Activated naive CD8-positive, alpha-beta T cell treated with anti-CD3 and anti-CD28 coated beads for 36 hours (primary cell): ENCODE data around the gene DNAH7. TPM values are rescaled to one million over a fixed set of nuclear protein-coding genes. Genes with fewer than 3 reads are reported as not detected.

ENCODE experiments used
- DNase-seq: peaks from one replicate; pipeline ENCODE4 v3.0.0; 2021
- H3K27ac Mint-ChIP-seq: one replicate; pipeline ENCODE4 v1.8.0; 2022; ENCODE audit warnings: mild to moderate bottlenecking, moderate library complexity, mixed read lengths
- H3K27me3 Mint-ChIP-seq: one replicate; pipeline ENCODE4 v1.8.0; 2022; ENCODE audit warnings: mild to moderate bottlenecking, mixed read lengths
- H3K36me3 Mint-ChIP-seq: one replicate; pipeline ENCODE4 v1.8.0; 2021; ENCODE audit warnings: mild to moderate bottlenecking, mixed read lengths
- H3K4me1 Mint-ChIP-seq: one replicate; pipeline ENCODE4 v1.8.0; 2021; ENCODE audit warnings: mixed read lengths
- H3K4me3 Mint-ChIP-seq: one replicate; pipeline ENCODE4 v1.8.0; 2022; ENCODE audit warnings: mild to moderate bottlenecking, moderate library complexity, mixed read lengths
- H3K9me3 Mint-ChIP-seq: one replicate; pipeline ENCODE4 v1.8.0; 2022; ENCODE audit warnings: mixed read lengths
- total RNA-seq, 2 experiments: library from RNA; stranded (reverse); gene quantifications; one replicate each; pipeline ENCODE4 v1.2.3, GENCODE V29; 2021

Gene DNAH7
- total RNA-seq, 2 experiments from 2014 or later = 0.18 TPM; not detected in 1

- Mint-ChIP-seq H3K36me3 (peaks cover 39% of the 10 kb centered on the region), H3K27ac (no peak overlapping the region), H3K27me3 (no peaks in the 10 kb centered on the region), H3K4me1 (peaks cover 1% of the 10 kb centered on the region), H3K4me3 (no peak overlapping the region), H3K9me3 (no peaks in the 10 kb centered on the region)
- no peak for DNase-seq
Measured at GRCh38 chr2:195733831-195734230, 334.8 kb downstream of the DNAH7 start.

DNA sequence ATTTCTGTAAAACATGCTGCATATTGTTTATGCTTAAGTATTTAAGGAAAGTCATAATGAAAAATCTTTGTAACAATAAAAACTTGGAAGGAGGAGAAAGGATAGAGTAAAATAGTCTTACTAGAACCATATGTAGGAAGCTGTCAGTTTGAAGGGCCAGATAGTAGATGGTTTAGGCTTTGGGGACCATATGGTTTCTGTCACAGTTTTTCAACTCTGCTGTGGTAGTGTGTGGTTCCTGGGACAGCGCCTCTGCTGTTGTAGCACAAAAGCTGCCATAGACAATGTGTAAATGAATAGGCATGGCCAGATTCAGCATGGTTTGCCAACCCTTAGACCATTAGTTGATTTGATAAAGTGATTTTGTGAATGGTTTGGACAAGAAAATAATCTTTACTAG lies 336.1 kb downstream of the DNAH7 start:
- H3K27me3 Mint-ChIP-seq = no peaks in the 10 kb centered on the region
- no peak overlapping the region for H3K27ac Mint-ChIP-seq

DNA sequence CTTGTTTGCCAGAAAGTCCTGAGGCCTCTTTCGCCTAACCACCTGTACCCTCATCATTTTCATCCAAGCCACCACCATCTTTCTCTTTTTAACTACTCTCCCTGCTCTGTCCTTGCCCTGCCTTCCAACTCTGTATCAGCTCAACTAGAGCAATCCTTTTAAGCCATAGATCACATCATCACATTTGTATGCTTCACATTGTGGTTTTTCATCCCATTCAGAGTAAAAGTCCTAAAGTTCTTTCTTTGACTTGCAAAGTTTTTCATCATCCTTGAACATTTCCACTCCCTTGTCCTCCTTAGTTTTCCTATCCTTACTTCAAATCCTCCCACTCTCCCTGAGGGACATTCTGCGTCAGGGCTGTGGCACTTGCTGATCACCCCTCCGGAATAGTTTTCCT lies 337.7 kb downstream of the DNAH7 start:
- Mint-ChIP-seq H3K27me3 (no peaks in the 10 kb centered on the region), H3K9me3 (no peaks in the 10 kb centered on the region), H3K36me3 (peaks cover 39% of the 10 kb centered on the region), H3K4me1 (peaks cover 1% of the 10 kb centered on the region), H3K27ac (no peak overlapping the region), H3K4me3 (no peak overlapping the region)
- no peak for DNase-seq

More for the DNA sequence above, 336.1 kb downstream of the DNAH7 start:
- H3K36me3 Mint-ChIP-seq = peaks cover 39% of the 10 kb centered on the region
- no peak for DNase-seq
- H3K4me3 Mint-ChIP-seq = no peak overlapping the region
- H3K4me1 Mint-ChIP-seq = peaks cover 1% of the 10 kb centered on the region
- H3K9me3 Mint-ChIP-seq = no peaks in the 10 kb centered on the region

DNA sequence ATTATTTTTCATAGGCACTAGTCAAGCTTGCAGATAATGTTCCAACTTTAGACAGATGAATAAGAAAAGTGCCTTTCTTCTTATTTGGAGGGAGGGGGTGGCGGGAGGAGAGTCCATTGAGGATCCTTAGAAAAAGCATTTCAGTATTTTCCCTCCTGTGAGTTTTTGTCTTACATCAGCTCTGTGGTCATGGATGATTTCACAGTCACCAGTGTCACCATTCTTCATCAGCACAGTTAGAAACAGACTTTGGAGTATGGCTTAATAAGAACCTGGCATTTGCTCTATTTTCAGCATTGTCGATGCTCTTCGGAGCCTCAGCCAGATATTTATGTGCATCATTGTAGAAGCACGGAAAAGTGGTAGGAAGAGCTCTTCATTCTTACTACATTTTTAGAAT lies 341.5 kb downstream of the DNAH7 start:
- Mint-ChIP-seq H3K9me3 (no peaks in the 10 kb centered on the region), H3K27ac (no peak overlapping the region), H3K27me3 (no peaks in the 10 kb centered on the region), H3K36me3 (peaks cover 26% of the 10 kb centered on the region), H3K4me3 (no peak overlapping the region), H3K4me1 (no peaks in the 10 kb centered on the region)
- no peak for DNase-seq

GRCh38 chr2:195722075-195722474 lies 346.6 kb downstream of the DNAH7 start:
- Mint-ChIP-seq H3K27ac (no peak overlapping the region), H3K27me3 (no peaks in the 10 kb centered on the region), H3K9me3 (no peaks in the 10 kb centered on the region), H3K4me3 (no peak overlapping the region), H3K36me3 (peaks cover 14% of the 10 kb centered on the region), H3K4me1 (peaks cover 2% of the 10 kb centered on the region)
- DNase-seq = no peak

- no peak overlapping the region for H3K27ac Mint-ChIP-seq
- DNase-seq = no peak
- no peaks in the 10 kb centered on the region for H3K9me3 Mint-ChIP-seq
- H3K4me1 Mint-ChIP-seq = peaks cover 2% of the 10 kb centered on the region
- H3K27me3 Mint-ChIP-seq = no peaks in the 10 kb centered on the region
- no peak overlapping the region for H3K4me3 Mint-ChIP-seq
- peaks cover 19% of the 10 kb centered on the region for H3K36me3 Mint-ChIP-seq
Measured at GRCh38 chr2:195721042-195721441, 347.6 kb downstream of the DNAH7 start.

GRCh38 chr2:195716466-195716865 lies 352.2 kb downstream of the DNAH7 start:
- H3K27ac Mint-ChIP-seq = no peak overlapping the region

DNA sequence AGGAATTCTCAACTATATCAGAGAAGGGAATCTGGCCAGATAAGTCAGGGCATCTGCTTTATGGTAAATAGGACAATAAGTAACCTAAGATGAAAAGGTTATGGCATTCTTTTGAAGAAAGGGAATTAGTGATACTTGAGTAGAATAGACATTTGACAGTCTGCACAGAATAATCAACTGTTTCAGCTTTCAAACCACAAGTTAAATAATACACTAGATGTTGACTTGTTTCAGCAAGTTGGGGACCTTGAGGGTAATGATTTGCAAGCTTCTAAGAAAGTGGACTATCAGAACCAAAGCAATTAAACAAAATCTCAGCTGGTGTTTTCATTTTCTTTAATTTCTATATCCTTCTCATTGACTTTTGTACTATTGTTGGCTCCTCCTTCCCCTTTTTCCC lies 357.2 kb downstream of the DNAH7 start:
- H3K9me3 Mint-ChIP-seq = no peaks in the 10 kb centered on the region
- H3K27ac Mint-ChIP-seq = no peak overlapping the region
- peaks cover 29% of the 10 kb centered on the region for H3K36me3 Mint-ChIP-seq
- no peaks in the 10 kb centered on the region for H3K27me3 Mint-ChIP-seq
- H3K4me1 Mint-ChIP-seq = peaks cover 3% of the 10 kb centered on the region
- no peak for DNase-seq
- H3K4me3 Mint-ChIP-seq = no peak overlapping the region

More at GRCh38 chr2:195716466-195716865, 352.2 kb downstream of the DNAH7 start:
- peaks cover 2% of the 10 kb centered on the region for H3K4me1 Mint-ChIP-seq
- H3K9me3 Mint-ChIP-seq = no peaks in the 10 kb centered on the region
- no peak for DNase-seq
- H3K4me3 Mint-ChIP-seq = no peak overlapping the region
- H3K36me3 Mint-ChIP-seq = peaks cover 34% of the 10 kb centered on the region
- H3K27me3 Mint-ChIP-seq = no peaks in the 10 kb centered on the region

- no peaks in the 10 kb centered on the region for H3K9me3 Mint-ChIP-seq
- no peak for DNase-seq
- H3K27me3 Mint-ChIP-seq = no peaks in the 10 kb centered on the region
- peaks cover 5% of the 10 kb centered on the region for H3K4me1 Mint-ChIP-seq
- H3K27ac Mint-ChIP-seq = no peak overlapping the region
- peaks cover 27% of the 10 kb centered on the region for H3K36me3 Mint-ChIP-seq
- H3K4me3 Mint-ChIP-seq = no peak overlapping the region
Measured at GRCh38 chr2:195709901-195710806, 358.5 kb downstream of the DNAH7 start.

GRCh38 chr2:195706161-195706900 lies 362.3 kb downstream of the DNAH7 start:
- H3K4me1 Mint-ChIP-seq = peaks cover 15% of the 10 kb centered on the region
- H3K27me3 Mint-ChIP-seq = no peaks in the 10 kb centered on the region
- no peak for DNase-seq
- H3K27ac Mint-ChIP-seq = no peak overlapping the region
- H3K36me3 Mint-ChIP-seq = peaks cover 24% of the 10 kb centered on the region
- peaks cover under 1% of the 10 kb centered on the region for H3K9me3 Mint-ChIP-seq
- no peak overlapping the region for H3K4me3 Mint-ChIP-seq

DNA sequence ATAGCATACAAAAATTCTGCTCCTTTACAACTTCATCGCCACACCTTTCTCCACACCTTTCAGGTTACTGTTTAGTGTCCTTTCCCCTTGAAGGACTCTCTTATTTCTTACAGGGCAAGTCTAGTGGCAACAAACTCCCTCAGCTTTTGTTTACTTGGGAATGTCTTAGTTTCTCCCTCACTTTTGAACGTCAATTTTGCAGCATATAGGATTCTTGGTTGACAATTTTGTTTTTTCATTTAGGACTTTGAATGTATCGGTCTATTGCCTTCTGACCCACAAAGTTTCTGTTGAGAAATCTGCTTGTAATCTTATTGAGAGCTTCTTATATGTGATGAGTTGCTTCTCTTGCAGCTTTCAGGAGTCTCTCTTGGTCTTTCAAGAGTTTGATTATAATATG lies 368.2 kb downstream of the DNAH7 start:
- Mint-ChIP-seq H3K36me3 (peaks cover 51% of the 10 kb centered on the region), H3K4me1 (peaks cover 10% of the 10 kb centered on the region)

DNA sequence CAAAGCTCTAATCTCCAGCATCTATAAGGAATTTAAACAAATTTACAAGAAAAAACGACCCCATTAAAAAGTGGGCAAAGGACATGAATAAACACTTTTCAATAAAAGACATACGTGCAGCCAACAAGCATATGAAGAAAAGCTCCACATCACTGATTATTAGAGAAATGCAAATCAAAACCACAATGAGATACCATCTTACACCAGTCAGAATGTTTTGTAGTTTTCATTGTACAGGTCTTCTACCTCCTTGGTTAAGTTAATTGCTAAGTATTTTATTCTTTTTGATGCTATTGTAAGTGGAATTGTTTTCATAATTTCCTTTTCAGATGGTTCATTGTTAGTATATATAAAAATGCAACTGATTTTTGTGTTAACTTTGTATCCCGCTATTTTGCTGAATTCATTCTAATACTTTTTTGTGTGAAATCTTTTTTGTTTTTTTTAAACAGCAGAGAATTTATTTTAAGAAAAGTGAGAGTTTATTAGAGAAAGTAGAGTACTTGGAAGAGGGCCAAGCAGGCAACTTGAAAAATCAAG lies 370.9 kb downstream of the DNAH7 start:
- Mint-ChIP-seq H3K27me3 (no peaks in the 10 kb centered on the region), H3K27ac (no peak overlapping the region), H3K9me3 (peaks cover 44% of the 10 kb centered on the region), H3K4me1 (peaks cover 14% of the 10 kb centered on the region), H3K4me3 (no peak overlapping the region), H3K36me3 (peaks cover 69% of the 10 kb centered on the region)
- no peak for DNase-seq

More for the DNA sequence above, 368.2 kb downstream of the DNAH7 start:
- Mint-ChIP-seq H3K27me3 (no peaks in the 10 kb centered on the region), H3K4me3 (no peak overlapping the region), H3K9me3 (peaks cover 30% of the 10 kb centered on the region), H3K27ac (no peak overlapping the region)
- no peak for DNase-seq

- Mint-ChIP-seq H3K4me3 (no peak overlapping the region), H3K4me1 (peaks cover 19% of the 10 kb centered on the region), H3K9me3 (peaks cover 48% of the 10 kb centered on the region), H3K27ac (no peak overlapping the region), H3K36me3 (peaks cover 73% of the 10 kb centered on the region), H3K27me3 (no peaks in the 10 kb centered on the region)
- DNase-seq = no peak
Measured at GRCh38 chr2:195696012-195696411, 372.6 kb downstream of the DNAH7 start.

DNA sequence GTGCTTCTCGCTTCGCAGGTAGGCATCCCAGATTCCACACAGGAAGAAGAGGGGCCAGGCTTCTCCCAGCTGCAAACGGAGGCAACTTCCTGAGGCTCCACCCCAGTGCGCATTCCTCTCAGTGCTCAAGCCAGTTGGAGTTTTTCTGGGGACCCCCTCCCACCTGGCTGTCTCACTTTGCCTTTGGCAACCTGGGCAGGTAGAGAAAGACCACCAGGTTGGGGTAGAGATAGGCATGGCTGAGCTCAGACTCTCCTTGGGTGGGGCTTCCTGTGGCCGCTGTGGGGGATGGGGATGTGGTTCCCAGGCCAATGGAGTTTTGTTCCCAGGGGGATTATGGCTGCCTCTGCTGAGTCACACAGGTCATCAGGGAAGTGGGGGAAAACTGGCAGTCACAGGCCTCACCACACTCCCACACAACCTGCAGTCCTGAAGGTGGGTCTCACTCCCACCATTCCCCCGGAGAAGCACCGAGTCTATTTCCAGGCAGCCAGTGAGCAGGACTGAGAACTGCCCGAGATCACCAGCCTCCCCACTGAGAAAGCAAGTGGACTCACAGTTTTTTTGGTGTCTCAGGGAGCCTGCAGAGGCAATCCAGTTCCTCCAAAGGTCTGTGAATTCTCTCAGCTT lies 373.5 kb downstream of the DNAH7 start:
- H3K27me3 Mint-ChIP-seq = no peaks in the 10 kb centered on the region
- H3K27ac Mint-ChIP-seq = no peak overlapping the region
- H3K36me3 Mint-ChIP-seq = peaks cover 74% of the 10 kb centered on the region
- no peak for DNase-seq
- H3K9me3 Mint-ChIP-seq = peaks cover 50% of the 10 kb centered on the region
- H3K4me3 Mint-ChIP-seq = no peak overlapping the region
- peaks cover 19% of the 10 kb centered on the region for H3K4me1 Mint-ChIP-seq

DNA sequence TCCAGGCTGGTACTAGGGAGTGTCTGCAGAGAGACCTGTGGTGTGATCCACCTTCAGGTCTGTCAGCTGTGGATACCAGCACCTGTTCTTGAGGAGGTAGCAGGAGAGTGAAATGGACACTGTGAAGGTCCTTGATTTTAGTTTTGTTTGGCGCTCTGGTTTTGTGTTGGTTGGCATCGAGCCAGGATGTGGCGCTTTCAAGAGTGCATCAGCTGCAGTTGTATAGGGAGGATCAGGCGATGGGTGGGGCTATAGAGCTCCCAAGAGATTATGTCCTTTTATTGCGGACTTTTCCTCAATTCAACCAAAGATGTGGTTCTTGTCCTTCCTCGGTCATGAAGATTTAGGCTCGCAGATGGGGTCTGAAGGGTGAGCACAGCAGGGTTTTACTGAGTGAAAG lies 374.1 kb downstream of the DNAH7 start:
- H3K9me3 Mint-ChIP-seq = peaks cover 45% of the 10 kb centered on the region
- H3K36me3 Mint-ChIP-seq = peaks cover 73% of the 10 kb centered on the region
- H3K4me1 Mint-ChIP-seq = peaks cover 19% of the 10 kb centered on the region
- H3K27ac Mint-ChIP-seq = peak overlapping the region; percentile 7
- no peak overlapping the region for H3K4me3 Mint-ChIP-seq
- no peaks in the 10 kb centered on the region for H3K27me3 Mint-ChIP-seq
- no peak for DNase-seq
